ENCODE measurements around the gene TSKU.

The TSKU gene, protein sequence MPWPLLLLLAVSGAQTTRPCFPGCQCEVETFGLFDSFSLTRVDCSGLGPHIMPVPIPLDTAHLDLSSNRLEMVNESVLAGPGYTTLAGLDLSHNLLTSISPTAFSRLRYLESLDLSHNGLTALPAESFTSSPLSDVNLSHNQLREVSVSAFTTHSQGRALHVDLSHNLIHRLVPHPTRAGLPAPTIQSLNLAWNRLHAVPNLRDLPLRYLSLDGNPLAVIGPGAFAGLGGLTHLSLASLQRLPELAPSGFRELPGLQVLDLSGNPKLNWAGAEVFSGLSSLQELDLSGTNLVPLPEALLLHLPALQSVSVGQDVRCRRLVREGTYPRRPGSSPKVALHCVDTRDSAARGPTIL

DNA sequence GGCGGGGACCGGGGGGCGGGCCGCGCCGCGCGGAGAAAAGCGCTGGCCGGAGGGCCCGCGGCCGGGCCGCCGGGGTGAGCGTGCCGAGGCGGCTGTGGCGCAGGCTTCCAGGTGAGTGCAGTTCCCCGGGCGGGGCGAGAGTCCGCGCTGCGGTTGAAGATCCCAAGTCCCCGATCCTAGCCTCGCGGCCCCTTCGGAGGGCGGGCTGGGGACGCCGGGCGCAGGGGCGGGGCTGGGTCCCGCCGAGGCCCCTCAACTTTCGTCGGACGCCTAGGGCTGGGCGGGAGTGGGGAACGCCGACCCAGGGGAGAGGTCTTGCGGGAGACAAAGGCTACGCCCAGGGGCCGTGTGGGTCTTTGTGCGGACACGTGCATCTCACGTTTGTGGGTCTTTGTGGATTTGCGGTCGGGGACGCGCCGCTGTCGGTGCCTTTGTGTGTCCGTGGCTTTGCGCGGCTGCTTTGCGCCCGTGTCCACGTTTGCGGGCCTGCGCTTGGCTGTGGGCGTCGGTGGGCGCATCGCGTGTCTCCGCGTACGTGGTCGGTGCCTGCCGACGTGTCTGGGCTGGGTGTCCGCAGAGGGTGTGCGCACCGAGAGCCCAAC is at the start of gene TSKU:
Gene TSKU (plus strand): TSS at position 63 of the 602 bp plus-strand sequence. CDS start 12,261 bp downstream, outside the sequence.
- no peak for DNase-seq (ENCODE audit: low spot score)

DNA sequence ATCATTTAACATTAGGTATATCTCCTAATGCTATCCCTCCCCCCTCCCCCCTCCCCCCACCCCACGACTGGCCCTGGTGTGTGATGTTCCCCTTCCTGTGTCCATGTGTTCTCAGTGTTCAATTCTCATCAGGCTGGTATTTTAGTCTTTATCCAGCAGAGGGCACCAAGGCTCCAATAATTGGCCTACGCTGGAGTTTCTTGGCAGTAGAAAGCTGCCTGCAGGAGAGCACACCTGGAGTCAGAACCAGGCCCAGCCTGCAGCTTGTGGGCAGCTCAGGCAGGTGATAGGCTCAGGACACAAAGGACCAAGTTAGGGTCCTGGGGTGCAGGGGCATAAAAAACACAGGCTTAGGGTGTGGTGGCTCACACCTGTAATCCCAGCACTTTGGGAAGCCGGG is 49.2 kb upstream of the TSKU start:
- DNase-seq (ENCODE audit: low spot score) = peak; percentile 73

DNA sequence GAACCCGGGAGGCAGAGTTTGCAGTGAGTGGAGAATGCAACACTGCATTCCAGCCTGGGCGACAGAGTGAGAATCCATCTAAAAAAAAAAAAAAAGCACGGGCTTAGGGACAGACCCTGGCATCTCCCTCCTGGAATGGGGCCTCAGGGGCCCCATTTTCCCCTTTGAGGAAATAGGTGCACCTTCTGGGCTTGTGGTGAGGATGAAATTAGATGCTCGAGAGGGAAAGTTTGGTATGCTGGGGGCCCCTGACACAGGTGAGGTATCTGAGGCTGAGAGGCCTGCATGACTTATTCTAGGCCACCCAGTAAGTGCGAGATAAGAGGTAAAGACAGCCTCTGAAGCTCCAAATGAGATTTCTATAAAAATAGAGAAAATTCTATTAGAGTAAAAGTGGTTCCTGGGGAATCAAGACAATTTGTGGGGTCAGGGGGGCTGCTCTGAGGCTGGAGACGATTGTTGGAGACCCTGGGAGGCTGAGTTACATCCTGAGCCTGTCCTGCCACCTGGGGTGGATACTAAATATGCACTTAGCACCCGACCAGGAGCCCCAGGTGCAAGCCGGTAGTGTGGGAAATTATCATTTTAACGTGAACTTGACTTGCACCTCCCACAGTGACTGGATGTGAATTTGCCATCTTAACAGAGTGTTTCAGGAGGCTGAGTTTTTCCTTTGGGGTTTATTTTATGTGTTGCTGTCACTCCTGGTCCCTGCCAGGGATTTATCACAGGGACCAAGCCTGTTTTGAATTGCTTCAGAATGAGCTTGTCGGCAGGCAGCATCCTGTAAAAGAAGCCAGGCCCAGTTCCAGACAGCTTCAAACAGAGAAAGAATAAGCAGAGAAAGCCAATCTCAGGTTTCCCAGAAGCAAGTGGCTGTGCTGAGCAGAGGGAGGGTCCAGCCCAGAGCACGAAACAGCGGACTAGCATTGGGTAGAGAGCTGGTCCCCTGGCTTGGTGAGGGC is 48.4 kb upstream of the TSKU start:
- no peak for DNase-seq (ENCODE audit: low spot score)

DNA sequence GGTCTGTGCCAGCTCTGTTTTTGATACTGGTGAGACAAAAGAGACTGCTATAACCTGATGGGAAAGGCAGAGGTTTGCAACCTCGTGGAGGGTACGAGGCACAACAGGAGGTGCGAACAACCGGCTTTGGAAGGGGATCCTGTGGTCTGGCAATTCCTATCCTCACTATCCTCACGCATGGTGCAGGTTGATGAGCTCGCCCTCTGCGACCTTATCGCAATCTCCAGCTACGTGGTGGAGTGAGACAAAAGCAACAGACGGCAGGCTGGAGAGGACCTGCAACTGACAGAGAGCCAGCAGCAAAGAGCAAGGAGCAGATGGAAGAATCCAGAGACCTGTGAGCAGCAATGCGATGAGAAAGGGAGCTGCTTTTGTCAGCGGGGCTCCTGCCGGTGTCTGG is 47.3 kb upstream of the TSKU start:
- DNase-seq (ENCODE audit: low spot score) = no peak

DNA sequence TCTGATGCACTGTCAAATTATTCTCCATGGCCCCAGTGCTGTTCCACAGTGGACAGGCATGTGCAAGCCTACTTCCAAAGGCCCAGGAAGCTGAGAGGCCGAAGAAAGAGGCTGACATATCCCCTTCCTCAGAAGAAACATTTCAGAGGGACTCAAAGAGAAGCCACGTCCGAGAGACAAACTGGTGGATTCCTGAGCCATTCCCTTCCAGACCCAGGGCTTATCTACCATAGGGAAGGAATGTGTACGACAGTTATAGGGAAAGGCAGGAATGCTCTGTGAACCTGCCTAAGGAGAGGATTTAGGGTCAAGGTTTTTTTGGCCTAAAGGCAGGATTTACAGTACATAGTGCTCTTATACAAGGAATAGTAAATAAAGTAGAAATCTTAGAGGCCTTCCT is 46.9 kb upstream of the TSKU start:
- no peak for DNase-seq (ENCODE audit: low spot score)

DNA sequence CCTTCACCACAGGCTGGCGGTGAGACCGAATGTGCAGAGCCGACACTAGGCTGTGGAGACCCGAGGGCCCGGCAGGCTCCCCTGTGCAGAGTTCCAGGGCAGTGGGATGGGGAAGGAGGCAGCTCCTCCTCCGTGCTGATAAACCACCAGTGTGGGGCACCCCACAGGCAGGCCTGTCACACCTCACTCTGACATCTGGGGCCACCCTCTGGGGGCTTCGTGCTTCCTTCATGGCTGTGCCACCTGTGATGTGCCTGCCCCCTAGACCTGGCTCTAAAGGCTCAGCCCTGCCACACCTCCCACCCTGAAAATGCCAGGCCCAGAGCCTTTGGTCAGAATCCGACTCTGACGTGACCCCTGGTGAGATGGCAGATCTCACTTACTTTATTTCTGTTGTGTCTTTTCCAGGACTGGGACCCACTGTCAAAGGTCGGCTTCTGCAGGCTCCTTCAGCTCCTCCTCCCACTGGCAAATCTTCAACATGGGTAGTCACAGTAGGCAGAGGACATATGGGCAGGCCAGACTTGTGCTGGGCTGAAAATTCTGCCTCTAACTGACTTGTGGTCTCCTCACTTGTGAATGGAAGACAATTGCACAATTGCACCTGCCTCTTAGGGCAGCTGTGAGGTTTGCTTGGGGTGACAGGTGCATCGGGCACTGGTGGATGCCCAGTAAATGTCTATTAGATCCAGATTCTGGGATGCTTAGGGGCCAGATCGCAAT is 46.2 kb upstream of the TSKU start:
- DNase-seq (ENCODE audit: low spot score) = no peak

DNA sequence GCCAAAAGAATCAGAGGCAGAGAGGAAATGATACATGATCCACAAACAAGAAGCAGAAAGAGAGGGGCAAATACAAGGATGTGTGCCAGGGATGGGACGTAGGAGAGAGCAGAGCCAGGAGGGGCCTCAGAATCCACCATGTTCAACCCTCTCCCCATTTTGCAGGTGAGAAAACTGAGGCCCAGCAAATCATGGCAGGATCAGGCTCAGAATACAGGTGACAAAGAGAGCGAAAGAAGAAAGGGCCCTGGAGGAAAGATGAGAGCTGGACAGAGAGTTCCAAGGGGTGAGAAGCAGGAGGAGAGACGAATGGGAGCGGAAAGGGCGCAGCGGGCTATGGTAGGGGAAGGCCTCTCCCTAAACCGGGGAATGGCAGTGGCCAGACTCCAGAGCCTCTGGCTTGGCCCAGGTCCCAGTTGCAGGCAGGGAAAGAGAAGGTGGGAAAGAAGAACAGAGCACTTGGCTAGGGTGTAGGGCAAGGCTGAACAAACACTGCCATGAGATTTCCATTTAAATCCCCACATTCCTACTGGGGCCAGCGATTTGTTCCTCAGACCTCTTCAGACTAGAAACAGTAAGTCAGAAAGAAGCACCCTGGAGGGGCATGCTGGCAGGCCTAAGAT is 44.4 kb upstream of the TSKU start:
- no peak for DNase-seq (ENCODE audit: low spot score)

DNA sequence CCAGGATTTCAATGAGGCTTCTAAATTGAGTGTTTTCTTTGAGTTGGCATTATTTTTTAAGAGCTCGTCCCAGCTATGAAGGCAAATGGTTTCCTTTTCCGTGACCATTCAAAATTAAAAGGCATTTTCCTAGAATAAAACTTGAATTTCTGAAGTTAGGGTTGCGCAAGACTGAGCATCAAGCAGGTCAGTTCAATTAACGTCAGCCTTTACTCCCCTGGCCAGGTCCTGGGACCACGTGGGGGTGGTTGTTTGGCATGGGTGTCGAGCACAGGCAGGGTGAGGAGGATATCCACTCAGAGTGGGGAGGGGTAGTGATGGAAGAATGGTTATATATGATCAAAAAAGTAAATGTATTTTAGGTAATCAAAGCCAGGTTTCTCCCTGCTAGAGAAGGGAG is 43.4 kb upstream of the TSKU start:
- DNase-seq (ENCODE audit: low spot score) = no peak

DNA sequence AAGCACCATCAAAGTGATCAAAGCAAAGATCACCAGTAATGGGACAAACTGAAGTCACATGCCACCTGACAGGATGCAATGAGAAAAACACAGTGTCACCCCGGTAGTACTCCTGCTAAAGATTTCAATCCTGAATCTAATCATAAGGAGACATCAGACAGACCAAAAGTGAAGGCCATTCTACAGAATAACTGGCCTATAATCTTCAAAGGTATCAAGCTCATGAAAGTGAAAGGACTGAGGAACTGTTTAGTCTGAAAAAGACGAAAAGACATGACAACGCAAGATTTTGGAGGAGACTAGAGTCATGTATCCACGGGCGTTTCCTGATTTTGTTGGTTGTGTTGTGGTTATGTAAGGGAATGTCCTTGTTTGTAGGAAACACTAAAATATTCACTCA is 42.4 kb upstream of the TSKU start:
- DNase-seq (ENCODE audit: low spot score) = no peak

DNA sequence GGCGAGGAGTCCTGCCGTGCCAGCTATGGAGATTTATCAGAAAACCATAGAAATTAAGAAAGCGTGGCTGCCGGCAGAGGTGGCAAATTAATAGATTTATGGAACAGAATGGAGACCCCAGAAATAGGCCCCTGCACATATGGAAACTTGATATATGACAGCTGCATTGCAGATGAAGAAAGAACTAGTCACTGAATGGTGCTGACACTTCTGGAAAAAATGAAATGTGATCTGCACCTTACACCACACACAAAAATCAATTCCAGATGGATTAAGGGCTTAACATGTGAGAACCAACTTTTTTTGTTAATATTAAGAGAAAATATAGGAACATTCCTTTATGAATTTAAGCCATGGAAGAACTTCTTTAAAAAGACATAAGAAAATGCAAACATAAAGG is 40.3 kb upstream of the TSKU start:
- DNase-seq (ENCODE audit: low spot score) = no peak

DNA sequence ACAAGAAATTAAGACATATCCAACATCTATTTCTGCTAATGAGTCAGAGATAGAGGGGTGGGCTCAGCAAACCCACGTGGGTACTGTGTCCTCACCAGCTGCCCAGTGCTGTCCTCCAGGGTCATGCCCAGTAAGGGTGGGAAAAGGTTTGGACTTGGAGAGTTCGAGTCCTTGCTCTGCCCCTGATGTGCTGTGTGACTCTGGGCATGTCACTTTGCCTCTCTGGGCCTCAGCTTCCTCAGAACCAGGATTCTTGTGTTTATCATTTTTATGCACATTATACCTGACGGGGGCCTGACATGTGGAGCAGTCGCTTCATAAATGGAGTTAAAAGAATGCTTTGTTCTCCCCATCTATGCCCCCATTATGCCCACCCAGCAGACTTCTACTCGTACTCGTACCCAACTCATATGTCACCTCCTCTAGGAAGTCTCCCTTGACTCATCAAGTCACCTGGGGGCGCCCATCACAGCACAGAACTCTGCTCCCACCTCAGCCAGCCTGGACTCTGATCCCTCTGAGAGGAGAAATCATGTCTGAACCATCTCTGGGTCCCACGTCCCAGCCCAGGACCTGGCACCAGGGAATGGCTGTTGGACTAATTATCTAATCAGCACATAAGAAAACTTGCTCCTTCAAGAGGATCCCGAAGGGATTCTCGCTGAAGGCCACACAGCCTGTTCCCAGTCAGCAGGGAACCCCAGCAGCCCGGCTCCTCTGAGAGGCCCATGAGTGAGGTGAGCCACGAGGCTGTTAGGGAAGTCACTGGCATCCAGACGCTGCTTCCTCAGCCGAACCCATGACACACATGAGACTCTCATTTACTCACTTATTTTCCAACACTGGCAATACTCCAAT is 38.7 kb upstream of the TSKU start:
- DNase-seq (ENCODE audit: low spot score) = no peak

DNA sequence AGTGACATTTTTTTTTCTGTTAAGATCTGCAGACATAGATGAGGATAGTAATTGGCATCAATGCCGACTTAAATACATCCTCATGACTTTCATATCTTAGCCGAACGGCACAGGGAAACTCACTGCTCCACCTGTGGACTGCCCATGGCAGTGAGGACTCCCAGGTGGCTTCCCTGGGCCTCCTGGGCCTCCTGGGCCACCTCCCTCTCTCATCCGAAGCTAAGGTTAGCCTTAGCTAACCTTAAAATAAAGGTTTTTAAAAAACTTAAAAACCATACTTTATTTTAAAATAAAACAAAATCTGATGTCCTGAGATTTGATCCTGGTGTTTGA is 38.1 kb upstream of the TSKU start:
- DNase-seq (ENCODE audit: low spot score) = no peak

DNA sequence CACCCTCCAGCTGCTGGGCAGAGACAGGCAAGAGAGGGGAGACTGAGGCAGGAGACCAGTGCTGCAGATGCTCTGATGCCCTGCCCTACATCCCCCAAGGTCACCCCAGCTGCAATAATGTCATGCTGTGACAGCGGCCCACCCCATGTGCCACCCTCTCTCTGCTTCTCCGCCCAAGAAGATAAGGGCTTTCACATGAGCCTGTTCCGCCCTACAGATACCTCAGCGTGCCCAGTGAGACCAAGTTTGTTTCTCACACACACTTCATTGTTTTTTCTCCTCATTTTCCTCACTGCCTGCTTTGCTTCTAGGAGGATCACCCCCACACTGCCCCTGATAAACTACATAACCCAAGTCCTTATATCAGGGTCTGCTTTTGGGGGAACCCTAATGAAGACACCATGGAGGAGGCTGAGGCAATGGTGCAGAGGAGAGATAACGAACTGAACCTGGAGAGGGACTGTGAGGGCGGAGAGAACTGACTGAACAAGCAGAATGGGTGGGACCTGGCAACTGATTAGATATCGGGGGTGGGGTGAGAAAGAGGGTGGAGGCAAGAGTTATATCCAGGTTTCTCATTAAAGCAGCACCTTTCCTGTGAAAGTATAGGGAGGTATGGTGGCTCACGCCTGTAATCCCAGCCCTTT is 37.5 kb upstream of the TSKU start:
- no peak for DNase-seq (ENCODE audit: low spot score)

DNA sequence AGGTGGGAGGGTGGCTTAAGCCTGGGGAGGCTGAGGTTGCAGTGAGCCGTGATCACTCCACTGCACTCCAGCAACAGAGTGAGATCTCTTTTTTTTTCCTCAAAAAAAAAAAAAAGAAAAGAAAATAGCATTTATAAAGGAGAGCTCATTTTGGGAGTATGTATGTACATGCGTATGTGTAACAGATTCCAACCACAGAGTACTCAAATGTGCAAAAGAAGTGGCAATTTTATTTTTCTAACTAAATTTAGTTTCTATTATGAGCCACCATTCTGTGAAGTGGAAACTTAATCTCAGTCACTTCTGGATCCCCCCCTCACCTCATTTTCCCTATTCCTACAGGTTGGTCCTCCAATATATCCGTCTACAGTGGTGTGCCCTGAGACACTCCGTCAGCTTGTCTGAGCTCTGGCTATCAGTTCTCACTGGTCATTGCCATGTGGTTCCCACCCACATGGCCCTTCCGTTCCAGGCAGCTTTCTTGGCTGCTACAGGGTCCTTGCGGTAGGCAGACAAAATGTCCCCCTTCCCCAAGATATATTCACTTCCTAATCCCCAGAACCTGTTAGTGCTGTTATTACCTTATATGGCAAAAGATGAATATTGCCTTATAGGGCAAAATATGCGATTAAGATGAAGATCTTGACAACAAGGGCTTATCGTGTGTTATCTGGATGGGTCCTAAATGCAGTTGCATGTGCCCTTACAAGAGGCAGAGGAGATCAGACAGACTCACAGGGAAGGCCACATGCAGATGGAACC is 35.8 kb upstream of the TSKU start:
- DNase-seq (ENCODE audit: low spot score) = no peak

DNA sequence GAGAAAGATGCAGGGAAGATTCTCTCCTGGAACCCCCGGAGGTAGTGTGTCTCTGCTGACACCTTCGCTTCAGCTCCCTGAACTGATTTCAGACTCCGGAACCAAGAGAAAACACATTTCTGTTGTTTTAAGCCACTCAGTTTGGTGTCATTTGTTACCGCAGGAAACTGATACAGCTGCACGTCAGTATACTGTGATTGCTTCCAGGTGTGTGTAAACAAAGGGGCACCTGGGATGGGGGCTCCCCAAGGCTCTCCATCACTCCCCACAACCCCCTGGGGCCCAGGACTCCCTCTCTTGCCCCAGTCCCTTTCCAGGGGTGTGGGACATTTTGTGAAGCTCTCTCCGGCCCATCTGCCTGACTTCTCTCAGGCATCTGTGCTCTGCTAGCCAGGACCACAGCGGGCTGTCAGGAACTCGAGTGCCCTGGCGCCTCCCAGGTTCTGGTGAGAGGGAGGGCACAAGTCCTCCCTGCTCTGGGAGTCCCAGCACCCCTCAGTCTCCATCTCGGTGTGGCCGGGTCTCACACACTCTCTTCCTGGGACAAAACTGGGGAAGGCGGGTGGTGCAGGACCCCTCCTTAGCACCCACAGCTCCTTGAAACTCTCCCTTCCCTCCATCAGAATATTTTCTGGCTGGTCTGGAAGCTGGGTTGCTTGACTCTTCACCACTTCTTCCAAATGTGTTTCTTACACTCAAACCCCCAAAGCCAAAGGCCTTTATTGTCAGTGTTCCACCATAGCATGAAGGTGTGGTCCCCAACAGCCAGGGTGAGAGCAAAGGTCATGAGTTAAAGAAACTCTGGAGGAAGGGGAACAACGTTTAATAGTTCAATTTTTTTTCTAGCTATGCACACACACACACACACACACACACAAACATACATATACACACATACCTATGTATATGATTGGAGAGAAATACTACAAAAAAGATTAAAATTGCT is 35.0 kb upstream of the TSKU start:
- no peak for DNase-seq (ENCODE audit: low spot score)

DNA sequence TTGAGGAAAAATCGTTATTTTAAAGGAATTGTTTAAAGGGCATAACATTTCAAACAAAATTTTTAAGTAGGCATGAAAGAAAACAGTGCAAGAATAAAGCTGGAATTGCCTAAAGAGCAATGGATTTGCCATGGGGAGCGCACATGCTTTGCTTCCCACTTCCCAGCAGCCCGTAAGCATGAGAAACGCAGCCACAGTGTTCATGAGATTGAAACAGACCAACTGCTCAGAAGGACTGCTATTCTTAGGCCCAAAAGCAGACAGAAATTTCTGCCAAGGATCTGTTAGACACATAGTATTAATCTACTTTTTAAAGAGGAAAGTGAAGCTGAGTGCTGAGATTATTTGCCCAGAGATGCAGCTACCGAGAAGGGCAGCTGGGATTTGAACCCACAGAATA is 34.2 kb upstream of the TSKU start:
- DNase-seq (ENCODE audit: low spot score) = no peak

DNA sequence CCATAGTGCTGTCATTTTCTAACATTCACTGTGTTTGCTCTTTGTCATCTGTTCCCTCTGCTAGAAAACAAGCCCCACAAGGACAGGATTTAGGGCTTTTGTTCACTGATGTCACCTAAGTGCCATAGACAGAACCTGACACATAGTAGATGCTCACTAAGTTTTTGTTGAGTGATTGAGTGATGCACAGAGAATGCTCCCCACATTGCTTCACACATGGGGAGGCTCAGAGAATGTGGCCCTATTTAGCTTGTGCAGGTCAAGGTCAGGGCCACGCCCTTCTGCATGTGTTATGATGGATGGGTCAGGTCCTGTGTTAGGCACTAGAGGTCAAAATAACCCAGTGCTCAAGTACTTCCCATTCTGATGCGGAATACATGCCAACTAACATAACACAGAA is 33.1 kb upstream of the TSKU start:
- DNase-seq (ENCODE audit: low spot score) = no peak

DNA sequence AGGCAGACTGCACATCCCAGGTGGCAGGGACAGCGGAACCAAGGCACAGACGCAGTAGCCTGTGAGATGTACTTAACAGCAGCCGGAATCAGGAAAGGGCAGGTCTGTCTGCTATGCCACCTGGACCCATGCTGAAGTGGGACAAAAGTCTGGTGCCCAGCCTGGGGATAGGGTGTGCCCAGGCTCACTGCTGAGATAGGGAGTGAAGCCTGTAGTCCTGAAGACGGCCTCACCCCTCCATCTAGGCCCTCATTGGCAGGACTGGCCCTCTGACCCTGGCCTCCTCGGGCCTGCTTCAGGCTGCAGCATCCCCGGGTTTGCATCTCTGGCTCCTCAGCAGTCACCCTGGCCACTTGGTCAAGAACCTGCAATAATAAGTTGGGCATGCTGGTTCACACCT is 32.4 kb upstream of the TSKU start:
- DNase-seq (ENCODE audit: low spot score) = no peak
